Liver (tissue), 9 donors: Measurements from ENCODE around the gene MOB1A. TPM values are rescaled to one million over a fixed set of nuclear protein-coding genes. Genes with fewer than 3 reads are reported as not detected.

ENCODE experiments used
- DNase-seq: peaks from one replicate; pipeline ENCODE4 v3.0.0-alpha.2; 2017; ENCODE audit warnings: low spot score
- H3K27ac ChIP-seq, 2 donors: one replicate each; pipeline ENCODE4 v1.7.0; 2013; ENCODE audit warnings: inconsistent platforms in 2 of 2, low read length in 2 of 2, control low read depth in 1 of 2, low read depth in 1 of 2, mild to moderate bottlenecking in 1 of 2
- H3K27me3 ChIP-seq, 4 donors: one replicate each; pipeline versions ENCODE4 v1.6.1 to v1.7.0; 2013; ENCODE audit warnings: low read length in 3 of 4, inconsistent platforms in 1 of 4, mild to moderate bottlenecking in 1 of 4, moderate library complexity in 1 of 4; ENCODE audit not compliant: control insufficient read depth in 4 of 4, insufficient read depth in 4 of 4
- H3K36me3 ChIP-seq, 4 donors: one replicate each; pipeline versions ENCODE4 v1.6.1 to v1.7.0; 2013; ENCODE audit warnings: low read length in 3 of 4, mild to moderate bottlenecking in 3 of 4, low read depth in 1 of 4, moderate library complexity in 1 of 4; ENCODE audit not compliant: control insufficient read depth in 4 of 4, insufficient read depth in 3 of 4
- H3K4me1 ChIP-seq, 4 donors: one replicate each; pipeline versions ENCODE4 v1.6.1 to v1.7.0; 2013; ENCODE audit warnings: low read length in 3 of 4, mild to moderate bottlenecking in 3 of 4, moderate library complexity in 1 of 4; ENCODE audit not compliant: control insufficient read depth in 4 of 4, insufficient read depth in 4 of 4
- H3K4me3 ChIP-seq, 3 donors: one replicate each; pipeline versions ENCODE4 v1.6.1 to v1.7.0; 2013; ENCODE audit warnings: low read length in 3 of 3, control low read depth in 1 of 3, low read depth in 1 of 3, mild to moderate bottlenecking in 1 of 3
- H3K9ac ChIP-seq, 2 donors: one replicate each; pipeline ENCODE4 v1.7.0; 2013; ENCODE audit warnings: low read length in 2 of 2, mild to moderate bottlenecking in 2 of 2, moderate library complexity in 2 of 2, control low read depth in 1 of 2, low read depth in 1 of 2
- H3K9me3 ChIP-seq, 4 donors: one replicate each; pipeline versions ENCODE4 v1.6.1 to v1.7.0; 2013; ENCODE audit warnings: low read length in 3 of 4; ENCODE audit not compliant: control insufficient read depth in 4 of 4
- ATF3 ChIP-seq: IDR thresholded peaks from 2 replicates; pipeline ENCODE4 v1.6.1; 2016; ENCODE audit warnings: antibody characterized with exemption
- CTCF ChIP-seq: fragments of 150-350 bp; IDR thresholded peaks from 2 replicates; pipeline ENCODE4 v1.5.1; 2017; ENCODE audit warnings: improper control_type of control experiment, low read depth, low read length; ENCODE audit not compliant: missing input control
- EGR1 ChIP-seq, 2 donors: IDR thresholded peaks; 2 replicates each; pipeline ENCODE4 v1.6.1; 2016 to 2018; ENCODE audit warnings: antibody characterized with exemption in 2 of 2, low read depth in 2 of 2
- FOXA1 ChIP-seq: IDR thresholded peaks from 2 replicates; pipeline ENCODE4 v1.6.1; 2016; ENCODE audit warnings: antibody characterized with exemption
- FOXA2 ChIP-seq: IDR thresholded peaks from 2 replicates; pipeline ENCODE4 v1.6.1; 2016; ENCODE audit warnings: antibody characterized with exemption
- GABPA ChIP-seq, 2 donors: IDR thresholded peaks in 1 of 2; conservative IDR thresholded peaks in 1 of 2; 2 replicates each; pipeline ENCODE4 v1.6.1; 2016; ENCODE audit warnings: antibody characterized with exemption in 2 of 2, mild to moderate bottlenecking in 1 of 2, moderate library complexity in 1 of 2
- HNF4G ChIP-seq: IDR thresholded peaks from 2 replicates; pipeline ENCODE4 v1.6.1; 2016; ENCODE audit warnings: antibody characterized with exemption
- JUND ChIP-seq, 2 donors: IDR thresholded peaks; 2 replicates each; pipeline ENCODE4 v1.6.1; 2016; ENCODE audit warnings: antibody characterized with exemption in 2 of 2
- MAX ChIP-seq: IDR thresholded peaks from 2 replicates; pipeline ENCODE4 v1.6.1; 2016; ENCODE audit warnings: antibody characterized with exemption
- NR2F2 ChIP-seq: IDR thresholded peaks from 2 replicates; pipeline ENCODE4 v1.6.1; 2016; ENCODE audit warnings: antibody characterized with exemption
- RAD21 ChIP-seq, 2 donors: IDR thresholded peaks; 2 replicates each; pipeline ENCODE4 v1.6.1; 2016; ENCODE audit warnings: antibody characterized with exemption in 2 of 2, mild to moderate bottlenecking in 2 of 2
- RXRA ChIP-seq, 2 donors: IDR thresholded peaks; 2 replicates each; pipeline ENCODE4 v1.6.1; 2017 to 2018; ENCODE audit warnings: antibody characterized with exemption in 2 of 2, mild to moderate bottlenecking in 1 of 2
- SP1 ChIP-seq: IDR thresholded peaks from 2 replicates; pipeline ENCODE4 v1.6.1; 2018; ENCODE audit warnings: antibody characterized with exemption, mild to moderate bottlenecking
- TAF1 ChIP-seq: conservative IDR thresholded peaks from 2 replicates; pipeline ENCODE4 v1.6.1; 2016; ENCODE audit warnings: antibody characterized with exemption, mild to moderate bottlenecking
- YY1 ChIP-seq: IDR thresholded peaks from 2 replicates; pipeline ENCODE4 v1.6.1; 2016; ENCODE audit warnings: antibody characterized with exemption, mild to moderate bottlenecking
- ZBTB33 ChIP-seq: IDR thresholded peaks from 2 replicates; pipeline ENCODE4 v1.6.1; 2016; ENCODE audit warnings: antibody characterized with exemption
- WGBS: extraction: QIAGEN DNeasy Blood & Tissue Kit; methylation state at CpG from one replicate; pipeline ENCODE4 v1.1.7; 2013; 5-methylcytosine and 5-hydroxymethylcytosine counted together
- polyA plus RNA-seq, 2 donors: library from polyadenylated mRNA; stranded (reverse) in 1 of 2; unstranded in 1 of 2; fragments of 200-250 nt in 1 of 2; fragments of >200 nt in 1 of 2; fragmentation: Nextera tagmentation in 1 of 2; extraction: Ambion mirVana in 1 of 2; gene quantifications; one replicate each; pipeline versions ENCODE4 v1.2.1 to v1.2.3, GENCODE V29; 2013 to 2015
- total RNA-seq, 2 donors: library from RNA; depleted of rRNA; stranded (reverse); fragments of >200 nt; gene quantifications; one replicate each; pipeline ENCODE4 v1.2.3, GENCODE V29; 2014
- donor health status: healthy.
- donor health status: healthy.
- donor health status: healthy.
- donor health status: healthy.
- donor health status: healthy.

The MOB1A gene
- total and polyA plus RNA-seq, 4 donors = 15.5 to 44.7 (median 23.0) TPM

- 92% methylated on average over 19 of the region's 19 CpGs for WGBS
- DNase-seq = no peak
- H3K36me3 ChIP-seq = peaks cover 2 to 12% (median 6%) of the 10 kb centered on the region in 4 donors
Measured at GRCh38 chr2:74138600-74139323, 39.9 kb downstream of the MOB1A start.

More at GRCh38 chr2:74138600-74139323, 39.9 kb downstream of the MOB1A start:
- Histone ChIP-seq H3K4me3 (no peak overlapping the region), H3K4me1 (no peaks in the 10 kb centered on the region), H3K27ac (no peak overlapping the region), H3K9ac (no peak overlapping the region), H3K9me3 (no peaks in the 10 kb centered on the region), H3K27me3 (no peaks in the 10 kb centered on the region)
- TF ChIP-seq HNF4G (no peak), FOXA2 (no peak), SP1 (no peak), JUND (IDR thresholded peaks at IDR 0.05) (no peak), ZBTB33 (no peak), YY1 (no peak), MAX (no peak), TAF1 (no peak), RXRA (IDR thresholded peaks at IDR 0.05) (no peak), GABPA (IDR thresholded peaks at IDR 0.05 in 1 of 2, conservative IDR thresholded peaks at IDR 0.05 in 1 of 2) (no peak), RAD21 (IDR thresholded peaks at IDR 0.05) (no peak), EGR1 (IDR thresholded peaks at IDR 0.05; ENCODE audit: low read depth in 2 of 2) (no peak), NR2F2 (no peak), FOXA1 (no peak), CTCF (no peak), ATF3 (no peak)
